Panc1 (cell line): ENCODE measurements around the gene POU3F2. TPM values are rescaled to one million over a fixed set of nuclear protein-coding genes. Genes with fewer than 3 reads are reported as not detected.
A peak's percentile ranks its signal among the peaks of the same experiment; 100 is the strongest.

Experiments used
- ATAC-seq: fragments of 200-7000 bp; cut with Tn5 transposase; 2 replicates; pipeline ENCODE4 v1.9.1; 2020; ENCODE audit warnings: mild to moderate bottlenecking, moderate library complexity
- BruUV-seq: library from RNA; stranded (reverse); fragments of 400-500 nt; replicated peaks from 2 replicates; lab custom pipeline; 2021; lab: Mats Ljungman, UMichigan
- CTCF ChIA-PET: fragments of 300-600 bp; sonication (Branson Sonifier 250); formaldehyde crosslinking; loops from one replicate; lab custom pipeline; 2022; ENCODE audit warnings: antibody characterized with exemption; lab: Charles Lee
- POLR2A ChIA-PET: fragments of 300-600 bp; sonication (Branson Sonifier 250); formaldehyde crosslinking; loops from one replicate; lab custom pipeline; 2022; ENCODE audit warnings: antibody characterized with exemption; lab: Charles Lee
- DNase-seq: peaks from one replicate; pipeline ENCODE4 v3.0.0-alpha.2; 2010; ENCODE audit warnings: low read depth, low spot score
- H3K27ac ChIP-seq: 2 replicates; pipeline ENCODE4 v1.5.1; 2011; ENCODE audit warnings: mild to moderate bottlenecking, low read length, inconsistent platforms
- H3K27me3 ChIP-seq: fragments of 200-500 bp; sonication (Bioruptor generic); 2 replicates; pipeline ENCODE4 v1.6.0; 2014; ENCODE audit warnings: low read length, inconsistent platforms; ENCODE audit not compliant: control insufficient read depth, insufficient read depth
- H3K36me3 ChIP-seq: fragments of 200-500 bp; sonication (Bioruptor generic); 2 replicates; pipeline ENCODE4 v1.5.1; 2014; ENCODE audit warnings: inconsistent platforms, mild to moderate bottlenecking, low read length, moderate library complexity; ENCODE audit not compliant: control insufficient read depth, insufficient read depth
- H3K4me1 ChIP-seq: 2 replicates; pipeline ENCODE4 v1.5.1; 2011; ENCODE audit warnings: inconsistent platforms, mild to moderate bottlenecking, low read length, moderate library complexity; ENCODE audit not compliant: control insufficient read depth, insufficient read depth
- H3K4me3 ChIP-seq, 2 experiments: 2 replicates each; pipeline ENCODE4 v1.5.1; 2011 to 2012; ENCODE audit warnings: low read depth in 2 of 2, low read length in 2 of 2, mild to moderate bottlenecking in 2 of 2, inconsistent platforms in 1 of 2, moderate library complexity in 1 of 2
- H3K9me3 ChIP-seq: fragments of 200-500 bp; sonication (Bioruptor generic); 2 replicates; pipeline ENCODE4 v1.5.1; 2014; ENCODE audit warnings: low read depth, mild to moderate bottlenecking, inconsistent platforms, low read length, moderate library complexity; ENCODE audit not compliant: control insufficient read depth, insufficient read depth
- CTCF ChIP-seq: fragments of 450-650 bp; IDR thresholded peaks from 2 replicates; pipeline ENCODE4 v1.5.1; 2017; ENCODE audit warnings: mild to moderate bottlenecking
- POLR2AphosphoS5 ChIP-seq: IDR thresholded peaks from 2 replicates; pipeline ENCODE4 v1.6.1; 2012; ENCODE audit warnings: mild to moderate bottlenecking, low read depth, low read length, moderate library complexity
- REST ChIP-seq, 2 experiments: IDR thresholded peaks; 2 replicates each; pipeline ENCODE4 v1.6.1; 2011 to 2012; ENCODE audit warnings: low read depth in 2 of 2, control low read depth in 1 of 2, low read length in 1 of 2, mild to moderate bottlenecking in 1 of 2, moderate library complexity in 1 of 2; ENCODE audit not compliant: insufficient read depth in 1 of 2
- SIN3A ChIP-seq: IDR thresholded peaks from 2 replicates; pipeline ENCODE4 v1.6.1; 2012; ENCODE audit warnings: low read depth, mild to moderate bottlenecking, low read length, moderate library complexity, borderline replicate concordance; ENCODE audit not compliant: insufficient read depth
- TCF7L2 ChIP-seq: IDR thresholded peaks from 2 replicates; pipeline ENCODE4 v1.6.1; 2011; ENCODE audit warnings: mild to moderate bottlenecking, low read depth, low read length, inconsistent platforms
- in situ Hi-C: cut with HindIII; loops from 2 replicates; pipeline ENCODE4 v1.10.0; 2016; ENCODE audit warnings: low sequenced_read_pairs, low pct_unique_long_range_greater_than_20kb
- intact Hi-C: fragments of 100-400 bp; cut with micrococcal nuclease; formaldehyde crosslinking; loops from one replicate; pipeline ENCODE4 v1.10.0; 2022; ENCODE audit not compliant: unreplicated experiment
- total RNA-seq: library from RNA; stranded (reverse); gene quantifications from one replicate; pipeline ENCODE4 v1.2.1, GENCODE V29; 2021; ENCODE audit not compliant: unreplicated experiment

Gene POU3F2
- total RNA-seq, 1 experiment from 2014 or later, result not detected

- no peak for TF ChIP-seq REST (IDR thresholded peaks at IDR 0.05; ENCODE audit: insufficient read depth in 1 of 2, low read depth in 2 of 2, low read length in 1 of 2)
- no peak for TF ChIP-seq POLR2AphosphoS5
- TF ChIP-seq TCF7L2, result no peak
- Histone ChIP-seq H3K9me3 (no peaks in the 10 kb centered on the region), H3K27ac (no peak overlapping the region), H3K4me3 (no peak overlapping the region), H3K27me3 (peaks cover 41% of the 10 kb centered on the region), H3K4me1 (no peaks in the 10 kb centered on the region), H3K36me3 (no peaks in the 10 kb centered on the region)
- ATAC-seq (no peak), DNase-seq (no peak)
- BruUV-seq, result no TSS peak
- in situ Hi-C loops, result no loop called here
- POLR2A ChIA-PET, result no interaction called here
- intact Hi-C loops, result no loop called here
- CTCF ChIA-PET, result no interaction called here
These were observed 10.8 kb upstream of the POU3F2 start for GRCh38 chr6:98823428-98824161.

GRCh38 chr6:98824162-98824901 is 10.0 kb upstream of the POU3F2 start:
- in situ Hi-C loops, result no loop called here
- DNase-seq, result no peak
- ATAC-seq, result 0 out of 2 replicates have a peak, but pooled peaks have one; percentile 44
- Histone ChIP-seq H3K36me3 (no peaks in the 10 kb centered on the region), H3K27ac (no peak overlapping the region), H3K4me1 (no peaks in the 10 kb centered on the region), H3K9me3 (no peaks in the 10 kb centered on the region), H3K27me3 (peaks cover 44% of the 10 kb centered on the region), H3K4me3 (peak overlapping the region in 1 of 2 experiments; percentile 14; a peak in 1 of 4 replicates)
- intact Hi-C loops, result no loop called here
- TF ChIP-seq REST (IDR thresholded peaks at IDR 0.05; ENCODE audit: insufficient read depth in 1 of 2, low read depth in 2 of 2, low read length in 1 of 2) (no peak), POLR2AphosphoS5 (no peak), SIN3A (no peak), CTCF (no peak), TCF7L2 (no peak)
- ChIA-PET POLR2A (no interaction called here), CTCF (no interaction called here)
- no TSS peak for BruUV-seq
